CD4-positive, alpha-beta T cell treated with Interleukin-2 at 100 ng/mL for 4 hours (primary cell): ENCODE measurements around the gene ARMCX2.
"Not testable (repeated sequence)": the region's sequence is repeated elsewhere in the genome, so short reads cannot be mapped to it uniquely, and the experiment has no call there.

ENCODE experiments used
- DNase-seq: peaks from one replicate; pipeline ENCODE4 v3.0.0-alpha.2; 2020; ENCODE audit warnings: low spot score

Gene ARMCX2

DNA sequence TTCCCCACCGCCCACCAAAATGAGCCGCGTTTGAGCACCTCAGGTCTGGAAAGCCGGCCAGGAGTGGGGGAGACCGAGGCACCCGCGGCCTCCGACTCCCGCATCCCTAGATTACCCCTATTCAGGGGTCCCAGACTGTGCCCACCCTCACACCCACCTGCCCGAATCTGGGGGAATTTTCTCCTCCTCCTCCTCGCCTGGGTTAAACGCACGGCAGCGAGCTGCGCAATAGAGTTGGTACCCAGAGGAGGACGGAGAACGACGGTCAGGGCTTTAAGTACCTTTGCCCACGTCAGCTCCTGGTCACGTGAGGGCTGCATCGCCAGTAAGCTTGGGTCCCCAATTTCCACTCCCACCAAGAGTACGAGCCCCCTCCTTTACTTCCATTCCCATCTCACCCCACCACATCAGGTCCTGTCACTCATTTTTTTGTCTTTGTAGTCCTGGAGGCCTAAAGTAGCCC, at the start of gene ARMCX2:
Gene ARMCX2, minus strand, starts transcription at position 250 of the 463 bp plus-strand sequence. CDS start 2,262 bp downstream, outside the sequence.
- peak; percentile 1 for DNase-seq

- DNase-seq, result no peak
Measured at GRCh38 chrX:101709384-101709783, 49.7 kb upstream of the ARMCX2 start.

DNA sequence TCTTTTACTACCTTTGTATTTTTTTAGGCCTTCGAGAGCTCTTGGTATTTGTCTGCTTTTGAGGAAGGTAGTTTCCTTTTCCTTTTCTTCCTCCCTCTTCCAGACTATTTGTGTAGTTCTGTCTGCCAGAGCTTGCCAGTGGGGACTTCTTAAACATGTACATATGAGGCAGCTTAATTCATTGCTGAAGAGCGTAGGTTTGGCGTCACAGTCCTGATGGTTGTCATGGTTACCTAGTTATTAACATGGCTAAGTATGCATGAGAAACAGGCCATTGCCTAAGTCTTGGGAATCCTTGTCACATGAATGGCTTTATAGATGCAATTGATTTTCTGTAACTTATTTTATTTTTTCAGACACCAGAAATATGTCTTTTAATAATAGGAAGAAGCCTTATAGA, 48.5 kb upstream of the ARMCX2 start:
- DNase-seq, result no peak

DNA sequence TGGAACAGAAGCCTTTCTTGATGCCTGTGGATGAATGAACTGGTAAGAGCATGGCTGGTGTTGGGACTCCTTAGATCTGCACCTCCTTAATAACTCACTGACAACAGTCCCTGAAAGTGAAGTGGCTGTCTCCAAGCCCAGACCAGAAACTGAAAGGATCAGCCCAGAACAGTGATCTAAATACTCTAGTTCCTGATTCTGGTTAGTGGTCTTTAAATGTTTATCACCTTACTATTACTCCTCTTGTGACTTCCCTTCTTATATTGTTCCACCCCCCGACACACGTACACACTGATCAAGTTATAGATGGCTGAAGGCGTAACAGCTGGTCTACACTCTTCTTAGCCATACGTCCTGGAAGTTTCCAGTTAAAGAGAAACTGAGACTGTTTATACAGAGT, 33.8 kb upstream of the ARMCX2 start:
- DNase-seq, result no peak

DNA sequence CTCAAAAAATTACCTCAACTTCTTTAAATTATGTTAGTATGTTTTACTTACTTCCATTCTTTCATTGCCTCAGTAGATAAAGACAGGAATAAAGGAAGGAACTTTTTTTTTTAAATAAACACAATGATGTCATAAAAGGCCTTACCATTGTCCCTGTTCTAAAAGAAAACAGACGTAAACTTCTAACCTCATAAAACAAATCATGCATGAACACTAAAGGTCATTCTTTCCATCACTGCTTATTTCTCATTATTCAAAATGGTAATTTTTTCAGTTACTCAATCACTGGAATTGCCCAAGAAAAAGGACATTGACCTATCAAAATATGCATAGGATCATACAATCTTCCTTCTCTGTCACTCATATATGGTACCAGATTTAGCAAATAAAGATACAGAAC, 32.2 kb upstream of the ARMCX2 start:
- no peak for DNase-seq

DNA sequence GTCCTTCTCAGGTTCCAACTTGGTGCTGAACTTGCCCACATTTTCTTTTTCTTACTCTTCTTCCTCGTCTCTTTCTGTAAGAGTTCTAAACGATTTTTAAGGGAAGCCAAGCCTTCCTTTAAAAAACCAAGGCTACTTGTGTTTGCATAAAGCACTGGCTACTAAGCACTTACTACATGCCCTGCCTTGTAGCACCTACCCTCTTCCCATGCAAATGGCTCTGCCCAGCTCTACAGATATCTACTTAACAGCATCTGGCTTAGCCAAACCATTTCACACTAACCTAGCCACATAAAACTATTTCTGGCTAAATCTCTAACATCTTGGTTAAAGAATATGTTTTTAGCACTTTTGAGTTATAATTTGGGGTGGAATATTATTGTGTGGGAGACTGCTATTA, 26.9 kb upstream of the ARMCX2 start:
- DNase-seq, result no peak

- no peak for DNase-seq
Measured at GRCh38 chrX:101685923-101686322, 26.3 kb upstream of the ARMCX2 start.

- DNase-seq, result no peak
Measured at GRCh38 chrX:101682723-101683122, 23.1 kb upstream of the ARMCX2 start.

- no peak for DNase-seq
Measured at GRCh38 chrX:101677028-101677427, 17.4 kb upstream of the ARMCX2 start.

DNA sequence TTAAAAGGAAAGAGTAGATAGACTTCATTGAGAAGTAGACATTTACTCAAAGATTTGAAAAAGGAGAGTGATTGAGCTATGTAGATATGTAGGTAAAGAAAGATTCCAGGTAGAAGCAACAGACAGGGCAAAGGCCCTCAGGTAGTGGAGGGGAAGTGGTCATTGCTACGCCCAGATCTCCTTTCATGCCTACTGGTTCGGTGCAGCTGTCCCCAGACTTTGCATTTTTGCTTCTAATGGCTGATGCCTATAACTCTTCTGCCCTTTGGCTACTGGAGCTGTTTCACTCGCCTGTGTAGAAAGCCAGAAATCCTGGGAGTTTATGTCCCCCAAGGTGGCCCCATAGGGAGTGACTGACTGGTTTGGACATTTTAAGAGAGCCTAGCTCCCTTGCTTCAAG, 16.9 kb upstream of the ARMCX2 start:
- no peak for DNase-seq

DNA sequence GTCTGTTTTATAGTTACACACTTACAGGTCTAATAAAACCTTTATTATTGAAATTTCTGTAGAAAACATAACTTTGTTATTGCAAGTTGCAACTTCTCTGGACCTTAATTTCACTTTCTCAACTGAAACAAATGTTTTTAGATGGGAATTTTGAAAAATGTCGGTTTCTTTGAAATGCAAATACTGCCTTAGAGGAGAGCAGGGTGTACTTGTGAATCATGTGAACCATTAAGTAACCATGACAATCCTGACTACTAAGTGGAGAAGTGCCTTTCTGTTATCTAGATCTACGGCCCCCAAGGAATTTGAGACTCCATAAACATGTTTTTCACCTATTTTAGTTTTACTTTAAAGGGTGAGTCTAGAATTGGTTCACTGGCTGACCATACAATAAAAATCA, 8.5 kb upstream of the ARMCX2 start:
- DNase-seq, result no peak

GRCh38 chrX:101658661-101659491, 774 bp downstream of the ARMCX2 start:
- DNase-seq, result peak; percentile 48

GRCh38 chrX:101657495-101657894, 2.2 kb downstream of the ARMCX2 start:
- no peak for DNase-seq

GRCh38 chrX:101656817-101657216, 2.8 kb downstream of the ARMCX2 start:
- no peak for DNase-seq

DNA sequence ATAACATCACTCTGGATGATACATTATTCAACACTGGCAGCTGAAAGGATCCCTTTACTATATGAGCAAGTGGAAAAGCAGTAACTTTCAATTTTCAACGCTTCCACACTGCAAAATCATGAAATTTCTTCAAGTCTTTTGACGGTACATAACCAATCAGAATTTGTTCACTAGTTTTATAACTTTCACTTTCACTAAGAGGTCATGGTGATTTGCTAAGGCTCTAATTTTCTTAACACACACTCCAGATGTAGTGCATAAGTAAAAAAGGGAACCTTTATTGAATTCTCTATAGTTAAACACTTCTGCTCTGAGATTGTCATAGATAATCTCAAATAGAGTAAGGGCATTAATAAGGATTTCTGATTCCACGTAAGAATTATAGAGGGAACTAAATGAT, 4.1 kb downstream of the ARMCX2 start:
- peak; percentile 0 for DNase-seq

DNA sequence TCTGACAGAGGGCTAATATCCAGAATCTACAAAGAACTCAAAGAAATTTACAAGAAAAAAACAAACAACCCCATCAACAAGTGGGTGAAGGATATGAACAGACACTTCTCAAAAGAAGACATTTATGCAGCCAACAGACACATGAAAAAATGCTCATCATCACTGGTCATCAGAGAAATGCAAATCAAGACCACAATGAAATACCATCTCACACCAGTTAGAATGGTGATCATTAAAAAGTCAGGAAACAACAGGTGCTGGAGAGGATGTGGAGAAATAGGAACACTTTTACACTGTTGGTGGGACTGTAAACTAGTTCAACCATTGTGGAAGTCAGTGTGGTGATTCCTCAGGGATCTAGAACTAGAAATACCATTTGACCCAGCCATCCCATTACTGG, 11.9 kb downstream of the ARMCX2 start:
- DNase-seq, result not testable (repeated sequence)

DNA sequence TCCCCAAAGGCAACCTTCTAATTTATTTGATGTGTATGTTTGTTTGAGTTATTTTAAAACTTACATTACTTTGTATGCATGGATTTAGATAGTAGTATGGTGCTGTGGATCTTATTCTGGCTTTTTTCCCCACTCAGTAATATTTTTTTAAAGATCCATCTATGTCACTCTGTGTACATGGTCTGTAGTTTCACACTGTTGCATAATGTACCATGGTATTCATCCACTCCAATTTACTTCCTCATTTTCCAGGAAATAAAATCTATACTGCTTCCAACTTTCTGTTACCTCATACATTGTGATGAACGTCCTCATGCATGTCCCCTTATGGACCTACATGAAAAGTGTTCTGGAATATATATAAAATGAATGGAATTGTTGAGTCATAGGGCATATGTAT, 17.6 kb downstream of the ARMCX2 start:
- no peak for DNase-seq

GRCh38 chrX:101639583-101639982, 20.1 kb downstream of the ARMCX2 start:
- no peak for DNase-seq

- DNase-seq, result no peak
Measured at GRCh38 chrX:101619364-101619763, 40.3 kb downstream of the ARMCX2 start.

DNA sequence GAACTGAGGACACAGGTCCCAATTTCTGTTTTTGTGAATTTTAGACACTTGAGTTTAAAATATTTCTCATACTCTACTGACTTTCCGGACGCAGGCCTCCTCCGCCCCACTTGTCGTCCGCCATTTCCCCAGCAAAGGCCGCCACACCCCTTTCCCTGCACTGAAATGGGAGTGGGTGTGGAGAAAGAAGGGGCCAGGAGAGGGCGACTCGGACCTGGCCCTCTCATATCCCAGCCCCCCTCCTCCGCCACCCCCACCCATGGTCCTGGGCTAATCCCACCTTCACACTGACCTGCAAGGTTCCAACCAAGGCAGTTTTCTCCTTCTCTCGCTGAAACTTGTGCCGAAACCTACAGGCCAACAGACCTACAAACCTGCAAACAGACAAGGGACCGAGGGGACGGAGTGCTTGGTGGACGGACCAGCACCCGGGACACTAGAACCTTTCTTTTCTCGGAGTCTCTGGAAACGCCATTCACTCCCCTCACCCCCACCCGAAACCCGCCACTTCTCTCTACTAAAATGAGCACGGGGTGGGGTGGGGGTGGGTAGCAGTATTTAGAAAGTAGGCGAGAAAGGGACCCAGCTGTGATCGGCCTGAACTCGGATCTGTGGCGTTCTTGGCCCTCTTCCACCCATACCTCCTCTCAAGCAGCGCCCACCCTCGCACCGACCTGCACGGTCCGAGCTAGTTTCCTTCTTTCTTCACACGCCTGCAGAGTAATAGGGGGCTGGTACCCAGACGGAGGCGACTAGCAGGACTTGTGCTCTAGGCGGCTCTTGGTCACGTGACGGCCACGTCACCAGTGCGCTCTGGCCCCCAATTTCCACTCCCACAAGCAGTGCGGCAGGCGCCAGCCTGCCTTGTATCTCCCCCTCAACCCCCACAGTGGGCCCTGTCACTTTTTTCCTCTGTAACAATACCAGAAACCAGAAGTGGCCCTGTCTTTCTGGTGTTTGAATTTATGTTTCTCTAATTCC, 42.1 kb downstream of the ARMCX2 start, which contains the start of gene ARMCX6:
Gene ARMCX6, minus strand, starts transcription at position 790 of the 981 bp plus-strand sequence. CDS start 1,380 bp downstream, outside the sequence.
- peak; percentile 69 for DNase-seq

- no peak for DNase-seq
Measured at GRCh38 chrX:101605728-101606127, 53.9 kb downstream of the ARMCX2 start.
